B cell (primary cell): ENCODE measurements around the gene NTN5. TPM values are rescaled to one million over a fixed set of nuclear protein-coding genes. Genes with fewer than 3 reads are reported as not detected.
A peak's percentile ranks its signal among the peaks of the same experiment; 100 is the strongest.

ENCODE experiments used
- ATAC-seq: fragments of 200-7000 bp; cut with Tn5 transposase; one replicate; pipeline ENCODE4 v1.10.0; 2021; ENCODE audit warnings: low read depth, mild to moderate bottlenecking, moderate number of reproducible peaks, moderate library complexity
- CTCF ChIA-PET: fragments of 350-600 bp; sonication (Branson Sonifier 250); formaldehyde crosslinking; loops from one replicate; lab custom pipeline; 2021; ENCODE audit warnings: antibody characterized with exemption, inconsistent platforms; lab: Charles Lee
- POLR2A ChIA-PET: fragments of 350-600 bp; sonication (Branson Sonifier 250); formaldehyde crosslinking; loops from one replicate; lab custom pipeline; 2021; ENCODE audit warnings: antibody characterized with exemption; lab: Charles Lee
- DNase-seq: peaks from one replicate; pipeline ENCODE4 v3.0.0; 2013
- H2AFZ ChIP-seq: 2 replicates; pipeline ENCODE4 v1.6.1; 2012; ENCODE audit warnings: mild to moderate bottlenecking, low read depth, low read length; ENCODE audit not compliant: insufficient read depth, poor library complexity, severe bottlenecking
- H3K27ac ChIP-seq, 2 donors: 1 replicate in 1 of 2; 2 replicates in 1 of 2; pipeline ENCODE4 v1.5.1; 2012 to 2013; ENCODE audit warnings: low read length in 2 of 2, mild to moderate bottlenecking in 2 of 2, moderate library complexity in 1 of 2
- H3K27me3 ChIP-seq, 4 experiments: fragments of 200-600 bp in 1 of 4; sonication (generic) in 1 of 4; replicated peaks in 1 of 4; 1 replicate in 2 of 4; 2 replicates in 2 of 4; pipeline versions ENCODE4 v1.6.1 to v1.7.0; 2013 to 2016; ENCODE audit warnings: low read length in 3 of 4, mild to moderate bottlenecking in 2 of 4, mixed read lengths in 1 of 4, moderate library complexity in 1 of 4; ENCODE audit not compliant: insufficient read depth in 4 of 4, control insufficient read depth in 3 of 4; ENCODE audit errors: control extremely low read depth in 1 of 4
- H3K36me3 ChIP-seq, 2 experiments: replicated peaks in 1 of 2; 1 replicate in 1 of 2; 2 replicates in 1 of 2; pipeline versions ENCODE4 v1.6.1 to v1.7.1; 2013; ENCODE audit warnings: low read length in 1 of 2; ENCODE audit not compliant: insufficient read depth in 2 of 2, control insufficient read depth in 1 of 2; ENCODE audit errors: control extremely low read depth in 1 of 2, extremely low read depth in 1 of 2
- H3K4me1 ChIP-seq, 2 donors: fragments of 200-600 bp in 1 of 2; sonication (generic) in 1 of 2; 1 replicate in 1 of 2; 2 replicates in 1 of 2; pipeline versions ENCODE4 v1.5.1 to v1.6.1; 2013 to 2017; ENCODE audit warnings: low read length in 2 of 2; ENCODE audit not compliant: control insufficient read depth in 2 of 2, insufficient read depth in 2 of 2
- H3K4me2 ChIP-seq: replicated peaks from 2 replicates; pipeline ENCODE3; 2012; ENCODE audit warnings: mild to moderate bottlenecking, low read depth, low read length; ENCODE audit not compliant: poor library complexity, severe bottlenecking
- H3K4me3 ChIP-seq, 5 experiments: fragments of 200-600 bp in 1 of 5; sonication (generic) in 1 of 5; 1 replicate in 3 of 5; 2 replicates in 2 of 5; pipeline versions ENCODE4 v1.5.1 to v1.7.0; 2011 to 2016; ENCODE audit warnings: low read length in 4 of 5, mild to moderate bottlenecking in 4 of 5, low read depth in 2 of 5, control low read depth in 1 of 5, moderate library complexity in 1 of 5; ENCODE audit not compliant: insufficient read depth in 1 of 5; ENCODE audit errors: control extremely low read depth in 1 of 5, extremely low read depth in 1 of 5
- H3K79me2 ChIP-seq: fragments of 200-600 bp; sonication (generic); one replicate; pipeline ENCODE4 v1.6.0; 2016; ENCODE audit warnings: low read length; ENCODE audit not compliant: control insufficient read depth, insufficient read depth
- H3K9ac ChIP-seq: fragments of 200-600 bp; sonication (generic); 2 replicates; pipeline ENCODE4 v1.6.1; 2017; ENCODE audit warnings: mild to moderate bottlenecking, low read length, moderate library complexity
- H3K9me3 ChIP-seq, 3 donors: one replicate each; pipeline versions ENCODE4 v1.6.1 to v1.7.1; 2013; ENCODE audit warnings: low read length in 2 of 3; ENCODE audit not compliant: control insufficient read depth in 2 of 3, insufficient read depth in 1 of 3; ENCODE audit errors: control extremely low read depth in 1 of 3
- H4K20me1 ChIP-seq: 2 replicates; pipeline ENCODE4 v1.6.0; 2012; ENCODE audit warnings: mild to moderate bottlenecking, low read length; ENCODE audit not compliant: insufficient read depth, control insufficient read depth, poor library complexity, severe bottlenecking
- H3K27ac Mint-ChIP-seq: one replicate; pipeline ENCODE4 v1.8.0; 2021; ENCODE audit warnings: mixed read lengths
- H3K27me3 Mint-ChIP-seq: one replicate; pipeline ENCODE4 v1.8.0; 2021; ENCODE audit warnings: mixed read lengths
- H3K4me1 Mint-ChIP-seq: one replicate; pipeline ENCODE4 v1.8.0; 2021; ENCODE audit warnings: mixed read lengths
- H3K4me3 Mint-ChIP-seq: one replicate; pipeline ENCODE4 v1.8.0; 2021; ENCODE audit warnings: mixed read lengths
- H3K9me3 Mint-ChIP-seq: one replicate; pipeline ENCODE4 v1.8.0; 2022; ENCODE audit warnings: mixed read lengths; ENCODE audit not compliant: insufficient read depth
- EZH2 ChIP-seq: IDR thresholded peaks from 2 replicates; pipeline ENCODE4 v1.6.1; 2012; ENCODE audit warnings: borderline replicate concordance, low read depth, mild to moderate bottlenecking, moderate library complexity, low read length; ENCODE audit not compliant: insufficient read depth, poor library complexity, severe bottlenecking
- WGBS: methylation state at CpG from one replicate; pipeline ENCODE4 v1.1.5; 2013; ENCODE audit warnings: missing lambda C conversion rate; ENCODE audit not compliant: insufficient coverage; 5-methylcytosine and 5-hydroxymethylcytosine counted together
- intact Hi-C: fragments of 100-400 bp; cut with micrococcal nuclease; formaldehyde crosslinking; loops from one replicate; pipeline ENCODE4 v1.10.0; 2022
- polyA plus RNA-seq: library from polyadenylated mRNA; depleted of rRNA; stranded (reverse); fragments of >200 nt; gene quantifications from 2 replicates; pipeline ENCODE4 v1.2.3, GENCODE V29; 2012
- total RNA-seq, 2 donors: library from RNA; stranded (reverse); fragments of 120-200 nt in 1 of 2; gene quantifications; 1 replicate in 1 of 2; 2 replicates in 1 of 2; pipeline versions ENCODE4 v1.2.3 to v1.2.4, GENCODE V29; 2013 to 2022
- TF ChIP-seq, protein P1 (sequence below): fragments of 200-600 bp; IDR thresholded peaks from one replicate; pipeline ENCODE4 v1.8.0; 2022; ENCODE audit warnings: antibody characterized with exemption, mild to moderate bottlenecking

Gene NTN5
- total and polyA plus RNA-seq, 2 donors (not counting 1 experiment from before 2014, with no cell fraction given), result 1.2 to 1.8 TPM

DNA sequence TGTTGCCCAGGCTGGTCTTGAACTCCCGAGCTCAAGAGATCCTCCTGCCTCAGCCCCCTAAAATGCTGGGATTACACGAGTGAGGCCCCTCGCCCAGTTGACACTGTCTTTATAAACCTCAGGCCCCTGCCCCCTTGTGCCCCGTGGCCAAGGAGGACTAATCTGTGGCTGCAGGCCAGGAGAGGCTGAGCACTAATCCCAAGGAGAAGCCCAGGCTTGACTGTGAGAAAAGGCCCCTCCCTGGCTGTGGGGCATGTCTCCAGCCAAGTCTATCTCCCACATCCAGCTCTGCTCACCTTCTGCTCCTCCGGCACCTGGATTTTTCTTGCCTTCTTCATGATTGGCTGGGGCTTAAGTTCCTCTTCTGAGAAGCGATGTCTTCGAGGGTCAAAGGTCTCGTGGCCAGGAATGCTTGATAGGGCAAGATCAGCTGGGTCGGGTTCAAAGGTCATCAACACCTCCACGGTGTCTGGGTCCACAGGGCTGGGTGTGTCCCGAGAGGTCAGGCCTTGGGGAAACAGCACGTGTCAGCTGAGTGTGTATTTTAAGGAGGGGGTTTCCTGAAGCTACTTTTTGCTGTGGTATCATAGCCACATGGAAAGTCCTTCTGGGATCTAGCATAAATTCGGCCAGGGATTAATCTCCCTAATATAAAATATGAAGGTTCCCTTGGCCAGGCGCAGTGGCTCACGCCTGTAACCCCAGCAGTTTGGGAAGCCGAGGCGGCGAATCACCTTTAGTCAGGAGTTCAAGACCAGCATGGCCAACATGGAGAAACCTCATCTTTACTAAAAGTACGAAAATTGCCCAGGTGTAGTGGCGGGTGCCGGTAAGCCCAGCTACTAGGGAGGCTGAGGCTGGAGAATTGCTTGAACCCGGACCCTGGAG, 39.4 kb downstream of the NTN5 start:
- Mint-ChIP-seq H3K4me3 (peak overlapping the region; percentile 83), H3K27ac (peak overlapping the region; percentile 92), H3K4me1 (peaks cover 36% of the 10 kb centered on the region), H3K9me3 (peaks cover 1% of the 10 kb centered on the region), H3K27me3 (no peaks in the 10 kb centered on the region)
- ChIA-PET POLR2A (interaction anchor here (0.6 to 3.4 kb wide), 6 partner anchors 9 to 1519 kb away, joined by 4 to 17 read pairs (median 11); partner anchors contain the start of genes CA11, RPL18 and SPHK2), CTCF (interaction anchor here (0.6 to 2.0 kb wide), 11 partner anchors 9 to 162 kb away, joined by 3 to 15 read pairs (median 4); partner anchors contain the start of genes CA11, RPL18 and SPHK2)
- peaks cover 75% of the 10 kb centered on the region for H4K20me1 ChIP-seq
- H3K36me3 ChIP-seq, result peaks cover 0 to 52% of the 10 kb centered on the region in 2 experiments
- DNase-seq, result peak; percentile 34
- H3K9ac ChIP-seq, result no peak overlapping the region
- H3K4me1 ChIP-seq, result peaks cover 24 to 27% of the 10 kb centered on the region in 2 donors
- H2AFZ ChIP-seq, result no peak overlapping the region
- no peak for ATAC-seq
- peak overlapping the region in 1 of 5 experiments; percentile 98 for H3K4me3 ChIP-seq
- 72% methylated on average over 16 of the region's 22 CpGs for whole genome bisulfite sequencing
- peak overlapping the region; percentile 99 for H3K4me2 ChIP-seq
- peak overlapping the region; percentile 34 to 69 for H3K27ac ChIP-seq
- intact Hi-C loops, result loop anchor here (10.0 kb wide), 2 partner anchors 481 to 841 kb away; partner anchors contain the start of genes C19orf73, FLT3LG, LIN7B and PPFIA3
- no peak for TF ChIP-seq EZH2
- TF ChIP-seq, protein P1, sequence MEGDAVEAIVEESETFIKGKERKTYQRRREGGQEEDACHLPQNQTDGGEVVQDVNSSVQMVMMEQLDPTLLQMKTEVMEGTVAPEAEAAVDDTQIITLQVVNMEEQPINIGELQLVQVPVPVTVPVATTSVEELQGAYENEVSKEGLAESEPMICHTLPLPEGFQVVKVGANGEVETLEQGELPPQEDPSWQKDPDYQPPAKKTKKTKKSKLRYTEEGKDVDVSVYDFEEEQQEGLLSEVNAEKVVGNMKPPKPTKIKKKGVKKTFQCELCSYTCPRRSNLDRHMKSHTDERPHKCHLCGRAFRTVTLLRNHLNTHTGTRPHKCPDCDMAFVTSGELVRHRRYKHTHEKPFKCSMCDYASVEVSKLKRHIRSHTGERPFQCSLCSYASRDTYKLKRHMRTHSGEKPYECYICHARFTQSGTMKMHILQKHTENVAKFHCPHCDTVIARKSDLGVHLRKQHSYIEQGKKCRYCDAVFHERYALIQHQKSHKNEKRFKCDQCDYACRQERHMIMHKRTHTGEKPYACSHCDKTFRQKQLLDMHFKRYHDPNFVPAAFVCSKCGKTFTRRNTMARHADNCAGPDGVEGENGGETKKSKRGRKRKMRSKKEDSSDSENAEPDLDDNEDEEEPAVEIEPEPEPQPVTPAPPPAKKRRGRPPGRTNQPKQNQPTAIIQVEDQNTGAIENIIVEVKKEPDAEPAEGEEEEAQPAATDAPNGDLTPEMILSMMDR, result no peak
- H3K27me3 ChIP-seq, result no peaks in the 10 kb centered on the region
- peaks cover 0 to 10% (median 0%) of the 10 kb centered on the region in 3 donors for H3K9me3 ChIP-seq
- H3K79me2 ChIP-seq, result peaks cover 22% of the 10 kb centered on the region
